Spleen (tissue), 7 donors: ENCODE results near the gene BABAM2.

ENCODE experiments used
- POLR2A ChIP-seq, 3 donors: fragments of 450-650 bp; IDR thresholded peaks; one replicate each; pipeline ENCODE4 v1.5.1; 2017; ENCODE audit warnings: antibody characterized with exemption in 3 of 3, mild to moderate bottlenecking in 1 of 3
- TF ChIP-seq, protein P1 (sequence below), 11 experiments: fragments of 200-600 bp in 7 of 11; fragments of 450-650 bp in 4 of 11; sonication (generic) in 4 of 11; IDR thresholded peaks in 8 of 11; conservative IDR thresholded peaks in 3 of 11; 1 replicate in 7 of 11; 2 replicates in 4 of 11; pipeline versions ENCODE4 v1.4.0 to v1.8.0; 2016 to 2021; ENCODE audit warnings: antibody characterized with exemption in 11 of 11, inconsistent platforms in 4 of 11, mild to moderate bottlenecking in 1 of 11
- donor health status: DM: no; HTN: no; CAD: no; lungs with moderate emphysema.
- donor health status: DM: no; HTN: no; CAD: no.
- donor health status: DM: no; HTN: no; CAD: no.

DNA sequence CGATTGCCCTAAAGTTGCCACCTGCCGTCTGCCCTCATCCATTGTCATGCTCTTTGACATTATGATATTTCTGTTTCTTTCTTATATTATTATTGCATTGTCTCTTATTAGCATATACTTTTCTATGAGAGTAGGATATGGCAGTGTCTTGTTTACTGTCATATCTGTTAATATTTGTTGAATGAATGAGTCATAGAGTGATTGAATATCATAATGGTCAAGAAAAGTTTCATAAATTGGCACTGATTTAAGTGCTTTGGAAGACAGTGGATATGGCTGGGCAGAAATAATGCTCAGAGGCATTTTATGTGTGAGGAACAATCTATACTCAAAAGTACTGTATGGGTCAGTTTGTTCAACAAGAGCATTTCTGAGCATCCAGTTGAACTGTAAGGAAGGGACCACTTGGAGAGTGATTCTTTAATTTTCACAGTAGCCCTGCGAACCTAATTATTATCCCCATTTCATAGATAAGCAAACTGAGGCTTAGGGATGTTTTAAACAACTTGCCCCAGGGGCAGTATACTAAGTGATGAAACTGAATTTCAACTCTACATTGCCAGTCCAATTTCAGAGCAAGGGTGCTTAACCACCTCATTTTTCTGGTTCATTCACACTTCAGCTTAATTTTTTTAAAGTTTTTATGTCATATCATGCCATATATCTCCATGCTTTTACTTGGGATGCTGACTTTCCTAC, 326.7 kb downstream of the BABAM2 start:
- TF ChIP-seq POLR2A (IDR thresholded peaks at IDR 0.05): no peak
- TF ChIP-seq, protein P1, sequence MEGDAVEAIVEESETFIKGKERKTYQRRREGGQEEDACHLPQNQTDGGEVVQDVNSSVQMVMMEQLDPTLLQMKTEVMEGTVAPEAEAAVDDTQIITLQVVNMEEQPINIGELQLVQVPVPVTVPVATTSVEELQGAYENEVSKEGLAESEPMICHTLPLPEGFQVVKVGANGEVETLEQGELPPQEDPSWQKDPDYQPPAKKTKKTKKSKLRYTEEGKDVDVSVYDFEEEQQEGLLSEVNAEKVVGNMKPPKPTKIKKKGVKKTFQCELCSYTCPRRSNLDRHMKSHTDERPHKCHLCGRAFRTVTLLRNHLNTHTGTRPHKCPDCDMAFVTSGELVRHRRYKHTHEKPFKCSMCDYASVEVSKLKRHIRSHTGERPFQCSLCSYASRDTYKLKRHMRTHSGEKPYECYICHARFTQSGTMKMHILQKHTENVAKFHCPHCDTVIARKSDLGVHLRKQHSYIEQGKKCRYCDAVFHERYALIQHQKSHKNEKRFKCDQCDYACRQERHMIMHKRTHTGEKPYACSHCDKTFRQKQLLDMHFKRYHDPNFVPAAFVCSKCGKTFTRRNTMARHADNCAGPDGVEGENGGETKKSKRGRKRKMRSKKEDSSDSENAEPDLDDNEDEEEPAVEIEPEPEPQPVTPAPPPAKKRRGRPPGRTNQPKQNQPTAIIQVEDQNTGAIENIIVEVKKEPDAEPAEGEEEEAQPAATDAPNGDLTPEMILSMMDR (IDR thresholded peaks at IDR 0.05 in 8 of 11, conservative IDR thresholded peaks at IDR 0.05 in 3 of 11): no peak
